Skeletal muscle satellite cell (primary cell): Measurements from ENCODE around the gene NAT16. TPM values are rescaled to one million over a fixed set of nuclear protein-coding genes. Genes with fewer than 3 reads are reported as not detected.

ENCODE experiments used
- H3K27me3 ChIP-seq: 2 replicates; pipeline ENCODE4 v1.7.0; 2013; ENCODE audit warnings: low read length; ENCODE audit not compliant: control insufficient read depth, insufficient read depth
- H3K36me3 ChIP-seq: 2 replicates; pipeline ENCODE4 v1.7.0; 2013; ENCODE audit warnings: mild to moderate bottlenecking, control low read depth, low read length; ENCODE audit not compliant: insufficient read depth
- H3K4me1 ChIP-seq: 2 replicates; pipeline ENCODE4 v1.7.0; 2013; ENCODE audit warnings: low read length; ENCODE audit not compliant: control insufficient read depth, insufficient read depth
- H3K4me2 ChIP-seq: 2 replicates; pipeline ENCODE4 v1.7.0; 2013; ENCODE audit warnings: mild to moderate bottlenecking, low read length
- H3K4me3 ChIP-seq: 2 replicates; pipeline ENCODE4 v1.7.0; 2013; ENCODE audit warnings: low read length
- H3K9ac ChIP-seq: 2 replicates; pipeline ENCODE4 v1.7.0; 2013; ENCODE audit warnings: mild to moderate bottlenecking, low read depth, low read length, moderate library complexity
- H3K9me3 ChIP-seq: replicated peaks from 2 replicates; pipeline ENCODE4 v1.7.0; 2013; ENCODE audit warnings: mild to moderate bottlenecking, control low read depth, low read length
- total RNA-seq: library from RNA; depleted of rRNA; stranded (reverse); fragments of >200 nt; gene quantifications from 2 replicates; pipeline ENCODE4 v1.2.3, GENCODE V29; 2012; rRNA removed

Gene NAT16
- not detected in 2 replicates for total RNA-seq

DNA sequence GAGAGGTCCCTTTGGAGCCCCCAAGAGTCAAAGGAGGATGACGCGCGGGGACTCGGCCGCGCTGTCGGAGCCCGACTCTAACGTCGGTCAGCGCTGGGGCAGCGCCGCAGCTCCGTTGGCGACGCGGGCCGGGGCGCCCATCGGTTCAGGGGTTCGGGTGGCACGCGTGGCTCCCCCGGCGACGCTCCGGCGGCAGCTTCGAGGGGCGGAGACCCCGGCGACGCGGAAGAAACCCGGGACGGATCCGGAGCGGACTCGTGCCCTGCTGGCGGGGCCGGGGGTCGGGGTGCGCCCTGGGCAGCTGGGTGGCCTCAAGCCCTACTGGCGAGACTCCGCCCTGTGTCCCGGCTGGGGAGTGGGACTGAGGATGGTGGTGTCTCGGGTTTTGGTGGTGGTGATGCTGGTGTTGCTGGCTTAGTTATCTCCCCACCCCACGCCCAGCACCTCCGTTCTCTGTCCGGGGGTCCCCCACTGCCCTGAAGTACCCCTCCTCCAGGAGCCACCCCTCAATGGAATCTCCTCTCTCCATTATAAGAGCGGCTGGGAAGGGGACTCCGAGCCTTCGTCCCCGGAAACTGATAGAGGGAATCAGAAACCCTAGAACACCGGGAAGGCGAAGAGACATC lies at the start of gene NAT16:
Gene NAT16 (minus strand): TSS at position 164 of the 626 bp plus-strand sequence. CDS start 5,486 bp downstream, outside the sequence.
- H3K27me3 ChIP-seq, result peaks cover 51% of the 10 kb centered on the region
- H3K36me3 ChIP-seq, result no peaks in the 10 kb centered on the region
- no peaks in the 10 kb centered on the region for H3K9me3 ChIP-seq
- H3K4me1 ChIP-seq, result no peaks in the 10 kb centered on the region
- no peak within 1 kb of the TSS for H3K9ac ChIP-seq
- no peak within 1 kb of the TSS for H3K4me3 ChIP-seq
- peak within 1 kb of the TSS; percentile 52 for H3K4me2 ChIP-seq

DNA sequence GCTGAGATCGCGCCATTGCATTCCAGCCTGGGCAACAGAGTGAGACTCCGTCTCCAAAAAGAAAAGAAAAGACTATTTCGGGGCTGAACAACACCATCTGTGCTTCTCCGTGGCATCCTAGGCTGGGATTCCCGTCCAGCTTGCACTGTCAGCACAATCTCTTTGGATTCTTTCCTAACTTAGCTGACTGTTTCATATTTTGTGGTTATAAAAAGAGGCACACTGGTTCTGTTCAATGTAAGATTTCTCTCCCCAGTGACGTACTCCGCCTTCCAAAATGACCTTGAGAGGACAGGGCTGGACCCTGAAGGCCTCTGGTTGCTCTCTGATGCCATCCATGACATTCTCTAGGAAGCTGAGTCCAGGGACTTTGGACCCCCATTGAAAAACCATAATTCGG lies 46.6 kb upstream of the NAT16 start:
- Histone ChIP-seq H3K4me1 (no peaks in the 10 kb centered on the region), H3K36me3 (peaks cover 41% of the 10 kb centered on the region), H3K4me3 (no peak overlapping the region), H3K4me2 (no peak overlapping the region), H3K9me3 (no peaks in the 10 kb centered on the region), H3K27me3 (no peaks in the 10 kb centered on the region), H3K9ac (no peak overlapping the region)

DNA sequence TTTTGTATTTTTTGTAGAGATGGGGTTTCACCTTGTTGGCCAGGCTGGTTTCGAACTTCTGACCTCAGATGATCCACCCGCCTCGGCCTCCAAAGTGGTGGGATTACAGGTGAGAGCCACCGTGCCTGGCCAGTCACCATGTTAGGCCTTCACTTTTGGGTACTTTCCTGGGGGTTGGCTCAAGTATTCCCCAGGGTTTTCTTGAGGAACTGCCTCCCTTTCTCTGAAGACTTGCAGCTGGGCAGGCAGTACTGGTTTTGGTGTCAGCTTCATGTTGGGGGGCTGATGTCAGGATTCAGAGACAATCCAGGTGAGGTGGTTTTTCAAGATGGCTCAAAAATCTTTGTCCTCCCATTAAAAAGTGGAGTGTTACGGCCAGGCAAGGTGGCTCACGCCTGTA lies 45.6 kb upstream of the NAT16 start:
- no peaks in the 10 kb centered on the region for H3K27me3 ChIP-seq
- no peaks in the 10 kb centered on the region for H3K4me1 ChIP-seq
- no peak overlapping the region for H3K4me2 ChIP-seq
- H3K4me3 ChIP-seq, result no peak overlapping the region
- H3K9me3 ChIP-seq, result no peaks in the 10 kb centered on the region
- no peak overlapping the region for H3K9ac ChIP-seq
- peaks cover 38% of the 10 kb centered on the region for H3K36me3 ChIP-seq

- Histone ChIP-seq H3K9me3 (no peaks in the 10 kb centered on the region), H3K4me2 (no peak overlapping the region), H3K27me3 (no peaks in the 10 kb centered on the region), H3K4me1 (peaks cover 10% of the 10 kb centered on the region), H3K36me3 (peaks cover 38% of the 10 kb centered on the region), H3K4me3 (no peak overlapping the region), H3K9ac (no peak overlapping the region)
Measured at GRCh38 chr7:101223528-101223927, 43.4 kb upstream of the NAT16 start.

GRCh38 chr7:101222275-101222830 lies 42.3 kb upstream of the NAT16 start:
- peaks cover 32% of the 10 kb centered on the region for H3K36me3 ChIP-seq
- no peaks in the 10 kb centered on the region for H3K9me3 ChIP-seq
- H3K9ac ChIP-seq, result no peak overlapping the region
- H3K4me1 ChIP-seq, result peaks cover 10% of the 10 kb centered on the region
- H3K4me3 ChIP-seq, result no peak overlapping the region
- H3K27me3 ChIP-seq, result no peaks in the 10 kb centered on the region
- no peak overlapping the region for H3K4me2 ChIP-seq

GRCh38 chr7:101220295-101220694 lies 40.2 kb upstream of the NAT16 start:
- H3K4me1 ChIP-seq, result peaks cover 23% of the 10 kb centered on the region
- no peak overlapping the region for H3K4me3 ChIP-seq
- no peak overlapping the region for H3K4me2 ChIP-seq
- H3K36me3 ChIP-seq, result peaks cover 34% of the 10 kb centered on the region
- no peaks in the 10 kb centered on the region for H3K27me3 ChIP-seq
- no peak overlapping the region for H3K9ac ChIP-seq
- H3K9me3 ChIP-seq, result no peaks in the 10 kb centered on the region

GRCh38 chr7:101218236-101219125 lies 38.4 kb upstream of the NAT16 start:
- peaks cover 30% of the 10 kb centered on the region for H3K4me1 ChIP-seq
- H3K9ac ChIP-seq, result peak overlapping the region; percentile 86
- H3K36me3 ChIP-seq, result peaks cover 22% of the 10 kb centered on the region

GRCh38 chr7:101217388-101218235 lies 37.5 kb upstream of the NAT16 start, which contains the start of the genes PLOD3 and ZNHIT1:
Gene PLOD3 (minus strand): TSS chr7:101217581. CDS start chr7:101217274, 307 bp downstream.
Gene ZNHIT1 (plus strand): TSS chr7:101218165. CDS start chr7:101218196, 31 bp downstream.
- Histone ChIP-seq H3K4me1 (peaks cover 30% of the 10 kb centered on the region), H3K9ac (peak within 1 kb of the TSS; percentile 86)

More at GRCh38 chr7:101218236-101219125, 38.4 kb upstream of the NAT16 start:
- no peaks in the 10 kb centered on the region for H3K9me3 ChIP-seq
- H3K4me2 ChIP-seq, result peak overlapping the region; percentile 97
- peak overlapping the region; percentile 81 for H3K4me3 ChIP-seq
- no peaks in the 10 kb centered on the region for H3K27me3 ChIP-seq

DNA sequence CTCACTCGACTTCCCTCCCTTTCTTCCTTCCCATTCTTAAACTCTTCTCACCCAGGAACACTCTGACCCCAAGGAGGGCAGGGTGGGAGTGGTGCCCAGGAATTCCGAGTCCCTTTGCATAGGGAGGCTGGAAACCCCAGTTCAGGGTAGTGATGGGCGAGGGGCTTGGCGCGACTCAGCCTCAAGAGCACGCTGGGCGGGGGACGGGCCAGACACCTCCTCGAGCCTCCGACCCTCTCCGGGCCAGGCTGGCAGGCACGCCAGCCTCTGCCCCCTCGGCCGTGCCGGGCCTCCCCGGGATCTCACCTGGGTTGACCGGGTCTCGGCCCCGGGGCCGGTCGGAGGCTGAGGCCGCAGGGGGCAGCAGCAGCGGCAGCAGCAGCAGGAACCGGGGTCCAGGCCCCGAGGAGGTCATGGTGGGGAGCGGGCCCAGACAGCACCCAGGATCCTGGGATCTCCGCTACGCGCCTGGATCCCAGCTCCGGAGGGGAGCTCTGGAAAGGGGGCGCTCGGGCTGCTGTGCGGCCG lies 36.8 kb upstream of the NAT16 start:
- no peaks in the 10 kb centered on the region for H3K9me3 ChIP-seq
- H3K4me1 ChIP-seq, result peaks cover 30% of the 10 kb centered on the region
- H3K9ac ChIP-seq, result peak overlapping the region; percentile 86
- H3K36me3 ChIP-seq, result peaks cover 21% of the 10 kb centered on the region
- peak overlapping the region; percentile 81 for H3K4me3 ChIP-seq
- no peaks in the 10 kb centered on the region for H3K27me3 ChIP-seq
- H3K4me2 ChIP-seq, result peak overlapping the region; percentile 97

More at GRCh38 chr7:101217388-101218235, 37.5 kb upstream of the NAT16 start, which contains the start of the genes PLOD3 and ZNHIT1:
- peaks cover 22% of the 10 kb centered on the region for H3K36me3 ChIP-seq
- no peaks in the 10 kb centered on the region for H3K9me3 ChIP-seq
- peak within 1 kb of the TSS; percentile 81 for H3K4me3 ChIP-seq
- H3K4me2 ChIP-seq, result peak within 1 kb of the TSS; percentile 97
- no peaks in the 10 kb centered on the region for H3K27me3 ChIP-seq

DNA sequence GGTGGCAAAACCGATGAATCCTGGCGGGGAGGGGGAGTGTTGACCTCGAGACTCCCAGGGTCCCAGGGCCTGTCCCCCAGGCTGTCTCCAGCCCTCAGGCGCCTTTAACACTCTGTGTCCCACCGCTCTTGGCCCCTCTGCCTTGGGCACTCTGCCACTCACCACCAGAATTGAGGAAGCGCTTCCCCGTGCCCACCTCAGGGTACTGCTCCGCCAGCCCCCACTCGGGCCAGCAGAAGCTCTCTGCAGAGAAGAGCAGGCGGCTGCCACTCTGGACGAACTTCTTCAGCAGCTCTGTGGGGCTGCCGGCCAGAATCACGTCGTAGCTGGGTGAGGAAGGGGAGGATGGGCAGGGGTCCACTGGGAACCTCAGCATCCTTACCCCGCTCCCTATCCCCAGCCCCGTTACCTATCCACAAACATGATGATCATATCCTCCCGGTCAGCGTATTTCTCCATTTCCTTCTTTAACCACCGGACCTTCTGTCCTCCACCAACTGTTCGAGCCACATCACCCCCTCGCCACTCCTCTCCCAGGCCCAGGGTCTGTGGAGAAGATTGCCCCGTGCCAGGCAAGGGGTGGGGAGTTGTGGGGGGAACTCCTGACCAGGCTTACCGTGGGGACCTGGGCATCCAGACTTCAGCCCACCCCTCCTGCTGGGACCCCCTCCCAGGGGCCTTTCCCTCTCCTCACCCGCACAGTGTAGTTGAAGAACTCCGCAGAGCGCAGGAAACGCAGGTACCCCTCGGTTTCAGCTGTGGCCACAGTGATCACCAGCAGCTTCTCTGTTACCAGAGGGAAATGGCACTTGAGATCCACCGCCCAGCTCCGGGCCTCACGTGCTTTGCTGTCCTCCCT lies 36.1 kb upstream of the NAT16 start:
- peak overlapping the region; percentile 97 for H3K4me2 ChIP-seq
- H3K9me3 ChIP-seq, result no peaks in the 10 kb centered on the region
- H3K27me3 ChIP-seq, result no peaks in the 10 kb centered on the region
- H3K9ac ChIP-seq, result peak overlapping the region; percentile 86
- H3K4me1 ChIP-seq, result peaks cover 30% of the 10 kb centered on the region
- peaks cover 23% of the 10 kb centered on the region for H3K36me3 ChIP-seq
- peak overlapping the region; percentile 81 for H3K4me3 ChIP-seq
